ENCODE results near the gene NUTM2E. TPM values are rescaled to one million over a fixed set of nuclear protein-coding genes. Genes with fewer than 3 reads are reported as not detected.

NUTM2E gene
- total RNA-seq, 3 donors from 2014 or later = 0.73 TPM; not detected in 2

Other genes with a start within 250 kb of the NUTM2E start
- not detected for gene SFTPA1, start 215.8 kb upstream of the NUTM2E start, total RNA-seq
- under 1 TPM; 0.16 to 0.59 (median 0.33) TPM for gene NUTM2B, start 123.5 kb upstream of the NUTM2E start, total RNA-seq
- 1 to 10 TPM in 2 of 3 donors, not detected in 1; 2.2 to 2.5 TPM for gene SFTPD, start 122.4 kb downstream of the NUTM2E start, total RNA-seq

Data from breast epithelium (tissue), 3 donors.